HepG2 (cell line): Measurements from ENCODE around the gene PAFAH1B2. TPM values are rescaled to one million over a fixed set of nuclear protein-coding genes. Genes with fewer than 3 reads are reported as not detected.

Source experiments
- CREB1 ChIP-seq, 2 experiments: fragments of 450-650 bp in 1 of 2; IDR thresholded peaks; 2 replicates each; pipeline ENCODE4 v1.6.1; 2016 to 2017; ENCODE audit warnings: control low read depth in 1 of 2, mild to moderate bottlenecking in 1 of 2, missing compliant biosample characterization in 1 of 2, missing genetic modification characterization in 1 of 2
- GABPA ChIP-seq, 2 experiments: IDR thresholded peaks; 2 replicates each; pipeline ENCODE4 v1.6.1; 2011 to 2016; ENCODE audit warnings: low read depth in 2 of 2, low read length in 1 of 2, missing biosample characterization in 1 of 2, missing genetic modification characterization in 1 of 2
- GFI1 ChIP-seq: sonication (generic); formaldehyde crosslinking; IDR thresholded peaks from 2 replicates; pipeline ENCODE4 v1.5.0; 2020; ENCODE audit warnings: missing genetic modification reagents, mild to moderate bottlenecking, borderline replicate concordance
- GZF1 ChIP-seq: sonication (generic); formaldehyde crosslinking; IDR thresholded peaks from 2 replicates; pipeline ENCODE4 v1.5.1; 2020; ENCODE audit warnings: mild to moderate bottlenecking, missing genetic modification reagents
- MTA3 ChIP-seq: sonication (generic); formaldehyde crosslinking; IDR thresholded peaks from 2 replicates; pipeline ENCODE4 v1.4.0; 2020; ENCODE audit warnings: missing genetic modification reagents
- NFKB2 ChIP-seq: sonication (generic); formaldehyde crosslinking; IDR thresholded peaks from 2 replicates; pipeline ENCODE4 v1.4.0; 2020; ENCODE audit warnings: missing genetic modification reagents, borderline replicate concordance
- PCBP2 ChIP-seq: fragments of 200-400 bp; formaldehyde crosslinking; optimal IDR thresholded peaks from 2 replicates; pipeline ENCODE3; 2018; ENCODE audit warnings: low read length, low read depth; ENCODE audit not compliant: poor library complexity, severe bottlenecking
- PITX1 ChIP-seq: sonication (generic); formaldehyde crosslinking; IDR thresholded peaks from 2 replicates; pipeline ENCODE4 v1.5.1; 2020; ENCODE audit warnings: mild to moderate bottlenecking, missing genetic modification reagents
- REL ChIP-seq: sonication (generic); formaldehyde crosslinking; conservative IDR thresholded peaks from 2 replicates; pipeline ENCODE4 v1.8.0; 2022; ENCODE audit warnings: mild to moderate bottlenecking, missing genetic modification reagents, moderate library complexity
- RFXANK ChIP-seq: IDR thresholded peaks from 2 replicates; pipeline ENCODE4 v1.6.1; 2016
- SATB2 ChIP-seq: sonication (generic); formaldehyde crosslinking; IDR thresholded peaks from 2 replicates; pipeline ENCODE4 v1.5.0; 2020; ENCODE audit warnings: missing genetic modification reagents
- SOX5 ChIP-seq: IDR thresholded peaks from 2 replicates; pipeline ENCODE4 v1.6.1; 2016; ENCODE audit warnings: borderline replicate concordance
- ZBTB7B ChIP-seq: sonication (generic); formaldehyde crosslinking; IDR thresholded peaks from 2 replicates; pipeline ENCODE4 v1.4.0; 2020; ENCODE audit warnings: missing genetic modification reagents
- ZFP36L1 ChIP-seq: sonication (generic); formaldehyde crosslinking; IDR thresholded peaks from 2 replicates; pipeline ENCODE4 v1.8.0; 2022; ENCODE audit warnings: mild to moderate bottlenecking, missing genetic modification reagents, moderate library complexity
- ZNF18 ChIP-seq: sonication (generic); formaldehyde crosslinking; IDR thresholded peaks from 2 replicates; pipeline ENCODE4 v1.8.0; 2022; ENCODE audit warnings: mild to moderate bottlenecking, missing genetic modification reagents; ENCODE audit not compliant: insufficient replicate concordance
- ZNF230 ChIP-seq: sonication (generic); formaldehyde crosslinking; IDR thresholded peaks from 2 replicates; pipeline ENCODE4 v1.4.0; 2020; ENCODE audit warnings: mild to moderate bottlenecking, missing genetic modification reagents
- ZNF335 ChIP-seq: sonication (generic); formaldehyde crosslinking; IDR thresholded peaks from 2 replicates; pipeline ENCODE4 v1.4.0; 2020; ENCODE audit warnings: missing genetic modification reagents
- ZNF34 ChIP-seq: sonication (generic); formaldehyde crosslinking; IDR thresholded peaks from 2 replicates; pipeline ENCODE4 v1.4.0; 2020; ENCODE audit warnings: mild to moderate bottlenecking, missing genetic modification reagents, borderline replicate concordance
- ZNF652 ChIP-seq: IDR thresholded peaks from 2 replicates; pipeline ENCODE4 v1.6.1; 2016; ENCODE audit warnings: low read depth, borderline replicate concordance
- ZNF737 ChIP-seq: sonication (generic); formaldehyde crosslinking; IDR thresholded peaks from 2 replicates; pipeline ENCODE4 v1.5.0; 2020; ENCODE audit warnings: missing genetic modification reagents, mild to moderate bottlenecking, borderline replicate concordance
- ZNF766 ChIP-seq: sonication (generic); formaldehyde crosslinking; IDR thresholded peaks from 2 replicates; pipeline ENCODE4 v1.5.0; 2020; ENCODE audit warnings: missing genetic modification reagents, borderline replicate concordance
- ZNF891 ChIP-seq: sonication (generic); formaldehyde crosslinking; IDR thresholded peaks from 2 replicates; pipeline ENCODE4 v1.5.0; 2020; ENCODE audit warnings: mild to moderate bottlenecking, missing genetic modification reagents
- ZSCAN12 ChIP-seq: sonication (generic); formaldehyde crosslinking; IDR thresholded peaks from 2 replicates; pipeline ENCODE4 v1.9.0; 2021; ENCODE audit warnings: mild to moderate bottlenecking, missing genetic modification reagents
- polyA plus RNA-seq, 8 experiments: library from polyadenylated mRNA; depleted of rRNA in 3 of 8; stranded (reverse) in 7 of 8; unstranded in 1 of 8; fragments of >200 nt; fragmentation: Illumina TruSeq in 4 of 8; extraction: Trizol in 4 of 8; gene quantifications; 2 replicates each; pipeline versions ENCODE4 v1.2.1 to v1.2.3, GENCODE V29; 2011 to 2016; ENCODE audit warnings: low read depth in 4 of 8, missing spikeins in 1 of 8, mixed read lengths in 1 of 8; ENCODE audit not compliant: insufficient read depth in 1 of 8
- total RNA-seq, 5 experiments: library from RNA; depleted of rRNA; stranded (reverse); fragments of >200 nt; fragmentation: Illumina TruSeq; extraction: Trizol; gene quantifications; 2 replicates each; pipeline ENCODE4 v1.2.3, GENCODE V29; 2016; ENCODE audit warnings: low read depth in 1 of 5
- TF ChIP-seq, protein P1 (sequence below): sonication (generic); formaldehyde crosslinking; IDR thresholded peaks from 2 replicates; pipeline ENCODE4 v1.5.1; 2020; ENCODE audit warnings: missing genetic modification reagents, mild to moderate bottlenecking, borderline replicate concordance
- TF ChIP-seq, protein P2 (sequence below): sonication (generic); formaldehyde crosslinking; IDR thresholded peaks from 2 replicates; pipeline ENCODE4 v1.8.1; 2023; ENCODE audit warnings: mild to moderate bottlenecking, missing genetic modification reagents
- TF ChIP-seq, protein P3 (sequence below): sonication (generic); formaldehyde crosslinking; IDR thresholded peaks from 2 replicates; pipeline ENCODE4 v1.4.0; 2020; ENCODE audit warnings: missing genetic modification reagents, low read depth, mild to moderate bottlenecking, borderline replicate concordance

PAFAH1B2 gene
- total and polyA plus RNA-seq, 2 of the 13 experiments (the other 11 are each of a cell fraction or from before 2014, with no cell fraction given), result 28.8 to 104 TPM

- TF ChIP-seq, protein P1, sequence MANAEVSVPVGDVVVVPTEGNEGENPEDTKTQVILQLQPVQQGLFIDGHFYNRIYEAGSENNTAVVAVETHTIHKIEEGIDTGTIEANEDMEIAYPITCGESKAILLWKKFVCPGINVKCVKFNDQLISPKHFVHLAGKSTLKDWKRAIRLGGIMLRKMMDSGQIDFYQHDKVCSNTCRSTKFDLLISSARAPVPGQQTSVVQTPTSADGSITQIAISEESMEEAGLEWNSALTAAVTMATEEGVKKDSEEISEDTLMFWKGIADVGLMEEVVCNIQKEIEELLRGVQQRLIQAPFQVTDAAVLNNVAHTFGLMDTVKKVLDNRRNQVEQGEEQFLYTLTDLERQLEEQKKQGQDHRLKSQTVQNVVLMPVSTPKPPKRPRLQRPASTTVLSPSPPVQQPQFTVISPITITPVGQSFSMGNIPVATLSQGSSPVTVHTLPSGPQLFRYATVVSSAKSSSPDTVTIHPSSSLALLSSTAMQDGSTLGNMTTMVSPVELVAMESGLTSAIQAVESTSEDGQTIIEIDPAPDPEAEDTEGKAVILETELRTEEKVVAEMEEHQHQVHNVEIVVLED, result no peak
- TF ChIP-seq ZNF652 (CRISPR knock-in tag), result no peak
- no peak for TF ChIP-seq SATB2 (CRISPR knock-in tag)
- TF ChIP-seq MTA3 (CRISPR knock-in tag), result no peak
- no peak for TF ChIP-seq REL (CRISPR knock-in tag)
- no peak; the same call in 1 of the 2 replicates for TF ChIP-seq ZNF766
- no peak for TF ChIP-seq ZNF737 (CRISPR knock-in tag)
- TF ChIP-seq CREB1 (IDR thresholded peaks at IDR 0.05), result no peak
- TF ChIP-seq CREB1 (CRISPR knock-in tag; IDR thresholded peaks at IDR 0.05), result no peak
- TF ChIP-seq ZNF891, result no peak
- no peak for TF ChIP-seq GFI1
- no peak for TF ChIP-seq NFKB2
- TF ChIP-seq ZNF230 (CRISPR knock-in tag), result no peak
- no peak for TF ChIP-seq SOX5 (CRISPR knock-in tag)
- no peak for TF ChIP-seq ZSCAN12 (CRISPR knock-in tag)
- TF ChIP-seq ZNF18, result no peak
- TF ChIP-seq PITX1 (CRISPR knock-in tag), result no peak
- no peak for TF ChIP-seq ZBTB7B
- TF ChIP-seq ZFP36L1 (CRISPR knock-in tag), result no peak
- TF ChIP-seq, protein P2, sequence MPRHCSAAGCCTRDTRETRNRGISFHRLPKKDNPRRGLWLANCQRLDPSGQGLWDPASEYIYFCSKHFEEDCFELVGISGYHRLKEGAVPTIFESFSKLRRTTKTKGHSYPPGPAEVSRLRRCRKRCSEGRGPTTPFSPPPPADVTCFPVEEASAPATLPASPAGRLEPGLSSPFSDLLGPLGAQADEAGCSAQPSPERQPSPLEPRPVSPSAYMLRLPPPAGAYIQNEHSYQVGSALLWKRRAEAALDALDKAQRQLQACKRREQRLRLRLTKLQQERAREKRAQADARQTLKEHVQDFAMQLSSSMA (CRISPR knock-in tag), result no peak
- TF ChIP-seq, protein P3, sequence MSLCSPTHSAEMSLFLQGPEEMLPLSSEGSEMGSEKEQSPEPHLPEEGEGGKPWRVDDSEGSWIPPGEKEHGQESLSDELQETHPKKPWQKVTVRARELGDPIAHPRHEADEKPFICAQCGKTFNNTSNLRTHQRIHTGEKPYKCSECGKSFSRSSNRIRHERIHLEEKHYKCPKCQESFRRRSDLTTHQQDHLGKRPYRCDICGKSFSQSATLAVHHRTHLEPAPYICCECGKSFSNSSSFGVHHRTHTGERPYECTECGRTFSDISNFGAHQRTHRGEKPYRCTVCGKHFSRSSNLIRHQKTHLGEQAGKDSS (CRISPR knock-in tag), result no peak
- TF ChIP-seq ZNF34 (CRISPR knock-in tag), result no peak
- TF ChIP-seq ZNF335 (CRISPR knock-in tag), result no peak
- TF ChIP-seq PCBP2, result no peak
- no peak for TF ChIP-seq GABPA (IDR thresholded peaks at IDR 0.05; ENCODE audit: low read depth, low read length)
- TF ChIP-seq GABPA (CRISPR knock-in tag; IDR thresholded peaks at IDR 0.05; ENCODE audit: low read depth), result no peak
- TF ChIP-seq GZF1 (CRISPR knock-in tag), result no peak
- TF ChIP-seq RFXANK (CRISPR knock-in tag), result no peak
These were observed 648 bp downstream of the PAFAH1B2 start (continued) for GRCh38 chr11:117144477-117145392.
